Adrenal gland (tissue), 5 donors: ENCODE data around the gene ATG4A.

ENCODE experiments used
- CTCF ChIP-seq, 6 experiments: fragments of 450-650 bp in 4 of 6; fragments of 200-600 bp in 2 of 6; sonication (generic) in 1 of 6; IDR thresholded peaks; 1 replicate in 5 of 6; 2 replicates in 1 of 6; pipeline versions ENCODE4 v1.5.1 to v1.8.0; 2016 to 2021; ENCODE audit warnings: antibody characterized with exemption in 6 of 6, mild to moderate bottlenecking in 2 of 6, moderate library complexity in 1 of 6
- POLR2A ChIP-seq, 2 donors: fragments of 450-650 bp; IDR thresholded peaks; one replicate each; pipeline ENCODE4 v1.6.1; 2017; ENCODE audit warnings: antibody characterized with exemption in 2 of 2, mild to moderate bottlenecking in 2 of 2, moderate library complexity in 1 of 2
- donor health status: DM: no; HTN: no; CAD: no.

- TF ChIP-seq CTCF (IDR thresholded peaks at IDR 0.05) (no peak), POLR2A (IDR thresholded peaks at IDR 0.05) (no peak)
Observed at GRCh38 chrX:108105473-108105872, 13.9 kb downstream of the ATG4A start.
